NCI-H774 (cell line): ENCODE results near the gene SLC39A7.

ENCODE experiments used
- DNase-seq: peaks from one replicate; lab custom pipeline; 2025; lab: John Stamatoyannopoulos, UW

Gene SLC39A7

DNA sequence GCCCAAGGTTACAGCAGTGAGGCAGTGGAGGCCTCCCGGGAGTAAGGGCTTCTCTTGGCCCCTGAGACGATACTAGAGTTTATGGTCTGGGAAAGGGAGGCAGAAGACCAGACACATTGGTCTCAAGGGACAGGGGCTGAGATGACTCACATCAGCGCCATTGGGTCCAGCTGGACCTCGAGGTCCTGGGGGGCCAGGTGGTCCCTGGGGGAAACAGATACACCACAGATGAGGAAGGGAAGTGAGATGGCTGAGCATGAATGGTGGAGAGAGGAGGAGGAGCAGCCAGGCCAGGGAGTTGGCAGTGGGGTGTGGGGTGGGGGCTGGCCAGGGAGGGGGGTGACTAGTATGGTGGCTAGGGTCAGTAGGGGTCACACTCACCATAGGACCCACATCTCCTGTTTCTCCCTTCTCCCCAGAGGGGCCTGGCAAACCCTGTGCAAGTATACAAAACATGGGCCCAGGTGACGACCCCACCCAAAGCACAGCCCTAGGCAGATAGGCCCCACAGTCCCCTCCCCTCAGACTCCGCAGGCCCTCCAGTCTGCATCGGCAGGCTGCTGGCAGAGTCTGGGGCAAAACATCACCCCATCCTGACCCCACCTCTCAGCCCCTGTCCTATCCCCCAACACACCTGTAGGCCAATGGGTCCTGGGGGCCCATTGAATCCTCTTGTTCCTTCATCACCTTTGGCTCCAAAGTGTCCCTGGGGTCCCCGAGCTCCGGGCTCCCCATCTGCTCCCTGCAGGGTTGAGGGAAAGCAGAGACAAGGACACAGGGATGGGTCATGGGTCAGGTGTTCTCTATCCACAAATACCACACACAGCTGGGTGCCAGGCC is 30.3 kb upstream of the SLC39A7 start:
- DNase-seq: no peak

GRCh38 chr6:33171016-33171879 is 29.4 kb upstream of the SLC39A7 start:
- no peak for DNase-seq

GRCh38 chr6:33171880-33172687 is 28.6 kb upstream of the SLC39A7 start:
- no peak for DNase-seq

GRCh38 chr6:33172688-33173534 is 27.8 kb upstream of the SLC39A7 start:
- DNase-seq: no peak

- DNase-seq: no peak
These were observed 27.0 kb upstream of the SLC39A7 start for GRCh38 chr6:33173535-33174180.

- no peak for DNase-seq
These were observed 25.9 kb upstream of the SLC39A7 start for GRCh38 chr6:33174784-33175183.

DNA sequence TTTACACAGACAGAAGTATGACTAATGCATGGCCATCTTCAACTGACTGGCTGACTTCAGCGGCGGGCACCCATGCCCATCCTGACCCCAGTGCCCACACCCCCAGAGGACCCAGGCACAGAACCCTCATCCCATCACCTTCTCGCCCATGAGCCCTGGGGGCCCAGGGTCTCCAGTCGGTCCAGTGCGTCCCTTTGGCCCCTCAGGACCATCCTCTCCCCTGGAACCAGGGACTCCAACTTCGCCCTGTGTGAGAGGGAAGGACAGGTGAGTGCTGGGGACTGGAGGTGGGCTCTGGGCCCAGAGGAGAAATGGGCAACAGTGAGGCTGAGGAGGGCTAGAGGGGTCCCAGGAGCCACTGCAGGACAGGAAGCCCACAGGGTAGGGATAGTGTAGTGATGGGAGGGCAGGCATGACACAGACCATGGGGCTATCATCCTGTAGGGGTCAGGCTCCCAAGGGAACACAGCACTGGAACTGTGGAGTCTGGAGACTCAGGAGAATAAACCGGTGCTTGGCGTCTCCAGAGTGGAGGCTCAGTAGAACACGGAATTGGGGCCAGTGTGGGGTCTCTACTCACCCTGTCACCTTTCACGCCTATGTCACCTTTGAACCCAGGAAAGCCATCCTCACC is 25.1 kb upstream of the SLC39A7 start:
- DNase-seq: no peak

GRCh38 chr6:33176906-33177305 is 23.8 kb upstream of the SLC39A7 start:
- no peak for DNase-seq

DNA sequence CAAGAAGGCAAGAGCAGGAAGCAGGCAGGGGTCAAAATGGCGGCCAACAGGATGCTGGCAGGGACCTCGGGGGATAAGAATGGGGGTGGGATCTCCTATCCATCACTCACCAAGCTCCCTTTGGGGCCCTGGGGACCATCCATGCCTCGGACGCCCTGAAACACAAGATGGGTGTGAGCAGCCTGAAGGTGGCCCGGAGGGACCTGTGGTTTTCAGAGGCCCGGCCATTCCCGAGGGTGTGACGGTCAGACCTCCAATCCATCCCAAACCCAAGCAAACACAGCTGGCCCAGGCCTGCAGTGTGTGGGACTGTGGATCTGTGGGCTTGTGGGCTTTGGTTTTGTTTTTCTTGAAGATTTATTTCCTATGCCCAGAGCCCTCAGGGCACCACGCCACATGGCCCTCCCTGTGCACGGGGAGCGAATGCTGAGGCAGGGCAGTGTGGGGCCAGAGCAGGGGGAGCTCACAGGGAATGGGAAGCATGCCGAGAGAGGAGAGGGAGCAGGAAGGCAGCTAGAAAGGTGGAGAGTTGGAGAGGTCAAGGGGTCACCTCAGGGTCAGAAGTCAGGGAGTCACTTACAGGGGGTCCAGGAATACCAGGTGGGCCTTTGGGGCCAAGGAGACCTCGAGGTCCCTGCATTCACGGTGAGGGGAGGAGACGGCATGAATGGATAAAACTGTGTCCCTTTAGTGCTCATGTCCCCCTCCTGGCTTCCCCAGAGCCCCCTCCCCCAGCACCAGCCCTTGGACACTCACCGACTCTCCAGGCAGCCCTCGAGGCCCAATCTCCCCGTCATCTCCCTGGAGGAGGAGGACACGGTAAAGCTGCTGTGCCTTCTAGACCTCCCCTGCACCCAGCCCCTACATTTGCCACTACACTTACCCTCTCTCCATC is 22.9 kb upstream of the SLC39A7 start:
- DNase-seq: no peak

- DNase-seq: no peak
These were observed 21.8 kb upstream of the SLC39A7 start for GRCh38 chr6:33178755-33179475.

GRCh38 chr6:33181141-33181540 is 19.5 kb upstream of the SLC39A7 start:
- no peak for DNase-seq

DNA sequence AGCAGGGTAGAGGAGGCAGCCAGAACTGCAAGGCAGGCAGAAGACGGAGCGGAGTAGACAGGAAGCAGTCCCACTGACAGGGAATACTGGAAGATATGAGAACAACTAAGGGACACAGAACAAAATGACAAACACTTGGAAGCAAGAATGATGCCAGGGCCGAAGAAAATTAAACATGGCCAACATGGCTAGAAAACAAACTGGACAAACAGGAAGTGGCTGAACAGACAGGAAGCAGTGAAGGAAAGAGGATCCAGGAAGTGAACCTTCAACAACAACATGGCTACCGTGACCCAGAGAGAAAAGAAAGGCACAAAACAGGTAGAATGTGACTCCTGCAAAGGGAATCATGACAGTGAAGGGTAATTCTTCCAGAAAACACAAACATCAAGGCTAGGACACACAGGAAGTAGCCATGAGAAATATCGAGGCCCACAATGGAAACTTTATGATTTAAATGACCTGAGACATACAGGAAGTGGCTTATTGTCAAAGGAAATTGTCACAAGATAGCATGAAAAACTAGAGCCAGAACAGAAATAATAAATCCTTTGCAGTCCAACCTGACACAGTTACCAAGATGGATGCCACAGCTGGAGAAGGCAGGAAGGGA is 17.5 kb upstream of the SLC39A7 start:
- no peak for DNase-seq

DNA sequence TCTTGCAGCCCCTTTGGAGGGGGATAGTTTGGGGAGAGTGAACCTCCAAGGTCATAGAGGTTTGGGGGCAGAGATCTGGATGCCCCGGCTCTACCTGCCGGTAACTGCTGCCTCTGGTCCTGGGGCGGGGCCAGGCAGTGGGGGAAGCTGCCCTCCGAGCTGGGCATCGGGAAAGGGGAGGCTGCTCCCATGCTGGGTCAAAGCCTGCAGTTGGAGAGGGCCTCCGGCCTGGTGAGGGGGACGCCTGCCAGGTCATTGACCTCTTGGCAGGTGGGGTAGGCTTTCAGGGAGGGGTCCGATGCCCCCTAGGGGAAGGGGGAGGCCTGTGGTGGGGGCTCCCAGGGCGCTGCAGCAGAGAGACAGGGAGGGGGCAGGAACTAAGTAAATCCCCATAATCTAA is 15.5 kb upstream of the SLC39A7 start:
- no peak for DNase-seq

DNA sequence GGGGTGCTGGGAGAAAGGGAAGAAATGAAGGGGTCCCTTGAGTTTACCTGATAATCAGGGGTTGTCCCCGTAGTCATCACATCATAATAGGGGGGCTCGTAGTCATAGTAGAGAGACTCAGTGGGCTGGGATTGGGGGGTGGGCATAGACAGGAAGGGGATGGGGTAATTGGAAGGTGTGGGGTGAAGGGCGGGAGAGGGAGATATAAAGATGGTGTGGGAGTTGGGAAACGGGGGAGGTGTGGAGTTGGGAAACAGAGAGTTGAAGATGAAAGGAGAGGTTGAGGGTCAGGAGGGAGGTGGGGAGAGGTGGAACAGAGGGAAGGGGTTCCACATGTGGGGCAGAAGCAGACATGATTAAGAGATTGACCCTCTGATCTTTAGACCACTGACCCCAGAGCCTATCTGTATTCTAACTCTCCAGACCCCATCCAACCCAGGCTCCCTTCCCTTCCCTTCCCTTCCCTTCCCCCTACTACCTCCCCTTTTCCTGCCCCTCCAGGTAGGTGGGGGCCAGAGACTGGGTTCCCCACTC is 14.9 kb upstream of the SLC39A7 start:
- DNase-seq: no peak

GRCh38 chr6:33187809-33188208 is 12.9 kb upstream of the SLC39A7 start:
- no peak for DNase-seq

- no peak for DNase-seq
These were observed 11.5 kb upstream of the SLC39A7 start for GRCh38 chr6:33189164-33189563.

DNA sequence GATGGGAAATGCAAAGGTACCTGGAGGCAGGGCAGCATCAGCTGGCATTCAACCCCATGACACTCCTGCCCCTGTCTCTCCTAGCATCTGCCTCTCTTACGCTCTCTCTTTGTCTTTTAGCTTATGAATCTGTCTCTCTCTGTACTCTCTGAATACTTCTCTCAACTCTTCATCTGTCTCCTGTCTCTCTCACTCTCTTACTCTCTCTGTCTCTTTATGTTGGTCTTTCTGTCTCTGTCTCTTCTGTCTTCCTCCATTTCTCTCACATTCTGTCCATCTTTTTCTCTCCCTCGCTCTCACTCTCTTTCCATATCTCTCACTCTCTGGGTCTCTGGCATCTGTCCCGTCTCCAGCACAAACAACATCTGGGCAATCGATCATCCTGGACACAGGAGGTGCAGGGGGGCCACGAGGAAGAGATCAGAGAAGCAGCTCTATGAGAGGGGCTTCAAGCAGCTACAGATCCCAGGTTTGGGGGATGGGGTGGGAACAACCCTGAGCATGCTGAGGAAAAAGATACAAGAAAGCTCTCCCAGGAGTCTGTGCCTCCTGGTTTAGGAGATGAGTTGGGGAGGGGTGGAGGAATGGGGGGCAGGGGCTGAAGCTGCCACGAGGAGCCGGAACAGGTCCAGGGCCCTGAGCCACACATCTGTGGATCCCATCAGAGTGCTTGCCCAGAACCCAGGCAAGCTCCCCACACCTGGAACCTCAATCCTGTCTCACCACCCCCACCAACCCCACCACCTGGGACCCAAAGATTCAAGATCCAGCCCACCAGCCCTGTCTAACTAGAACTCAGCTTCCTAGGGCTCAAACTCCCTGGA is 10.8 kb upstream of the SLC39A7 start:
- DNase-seq: no peak
